Left cardiac atrium (tissue), 4 donors: ENCODE measurements around the gene GCNT4. TPM values are rescaled to one million over a fixed set of nuclear protein-coding genes. Genes with fewer than 3 reads are reported as not detected.
A peak's percentile ranks its signal among the peaks of the same experiment; 100 is the strongest.
"Not testable (repeated sequence)": the region's sequence is repeated elsewhere in the genome, so short reads cannot be mapped to it uniquely, and the experiment has no call there.

ENCODE experiments used
- ATAC-seq, 2 donors: fragments of 200-7000 bp; cut with Tn5 transposase; one replicate each; pipeline ENCODE4 v1.9.1; 2020; ENCODE audit warnings: mild to moderate bottlenecking in 2 of 2, moderate library complexity in 2 of 2
- DNase-seq: peaks from one replicate; pipeline ENCODE4 v3.0.0-alpha.2; 2020
- intact Hi-C, 2 donors: fragments of 100-400 bp; cut with DNase I; formaldehyde crosslinking; loops; one replicate each; pipeline versions ENCODE4 v1.14.1 to v1.15.1; 2022 to 2023
- long read RNA-seq: library from polyadenylated mRNA; unstranded; transcript quantifications from one replicate; pipeline ENCODE4 v2.0.0, GENCODE V29; 2021
- total RNA-seq, 2 donors: library from RNA; stranded (reverse); fragmentation: NEBNext Ultra II Directional; extraction: Animal tissue kit (Norgen Biotek cat#: 25700); gene quantifications; one replicate each; pipeline ENCODE4 v1.2.1, GENCODE V29; 2021
- donor health status: DM: no; HTN: yes; CAD: no.
- donor health status: DM: no; HTN: yes; CAD: no; lungs with severe emphysema.
- donor health status: DM: yes; HTN: yes; CAD: no.
- donor health status: Dilated cardiomyopathy.

The GCNT4 gene, protein sequence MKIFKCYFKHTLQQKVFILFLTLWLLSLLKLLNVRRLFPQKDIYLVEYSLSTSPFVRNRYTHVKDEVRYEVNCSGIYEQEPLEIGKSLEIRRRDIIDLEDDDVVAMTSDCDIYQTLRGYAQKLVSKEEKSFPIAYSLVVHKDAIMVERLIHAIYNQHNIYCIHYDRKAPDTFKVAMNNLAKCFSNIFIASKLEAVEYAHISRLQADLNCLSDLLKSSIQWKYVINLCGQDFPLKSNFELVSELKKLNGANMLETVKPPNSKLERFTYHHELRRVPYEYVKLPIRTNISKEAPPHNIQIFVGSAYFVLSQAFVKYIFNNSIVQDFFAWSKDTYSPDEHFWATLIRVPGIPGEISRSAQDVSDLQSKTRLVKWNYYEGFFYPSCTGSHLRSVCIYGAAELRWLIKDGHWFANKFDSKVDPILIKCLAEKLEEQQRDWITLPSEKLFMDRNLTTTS
- under 1 TPM; 0.35 to 0.55 TPM for total RNA-seq
- long read RNA-seq, result 0 reads

DNA sequence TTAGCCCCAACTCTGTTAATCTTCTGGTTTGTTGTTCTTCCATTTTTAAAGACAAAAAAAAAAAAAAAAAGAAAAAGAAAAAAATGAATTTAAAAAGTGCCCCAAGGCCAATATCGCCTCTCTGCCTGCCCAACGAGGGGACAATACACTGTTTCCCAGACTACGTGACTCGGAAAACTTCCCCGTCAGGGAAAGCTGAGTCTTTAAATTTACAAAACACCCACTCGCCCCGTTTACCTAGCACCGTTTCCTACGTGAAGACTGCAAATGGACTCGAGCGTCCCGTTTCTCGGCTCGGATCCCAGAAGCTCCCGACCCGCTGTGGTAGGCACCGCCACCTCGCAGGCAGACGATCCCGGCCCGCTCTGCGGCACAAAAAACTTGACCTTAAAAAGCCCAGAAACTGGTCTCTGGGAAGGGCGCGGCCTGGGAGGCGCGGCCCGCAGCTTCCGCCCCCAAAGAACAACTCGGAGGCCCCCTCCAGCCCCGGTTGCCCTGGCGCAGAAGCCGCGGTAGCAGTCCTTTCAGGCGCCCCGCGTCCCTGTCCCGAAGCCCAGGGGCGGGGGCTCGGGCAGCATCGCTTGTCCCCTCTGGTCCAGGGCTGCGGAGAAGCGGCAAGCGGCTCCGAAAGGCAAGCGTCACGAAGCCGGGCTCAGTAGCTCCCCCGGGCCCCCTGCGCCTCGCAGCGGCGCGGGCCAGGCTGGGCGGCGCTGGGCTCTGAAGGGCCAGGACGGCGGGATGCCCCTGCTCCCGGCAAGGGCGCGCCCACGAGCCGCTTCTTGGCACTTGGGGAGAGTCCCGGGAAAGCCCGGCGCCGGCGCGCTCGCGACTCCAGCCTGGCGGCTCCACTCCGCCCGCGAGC is at the start of gene GCNT4:
Gene GCNT4 (minus strand): TSS at position 367 of the 862 bp plus-strand sequence. CDS start 22,521 bp downstream, outside the sequence.
- ATAC-seq (peak; percentile 64 to 65), DNase-seq (peak; percentile 59)
- intact Hi-C loops, result no loop called here

DNA sequence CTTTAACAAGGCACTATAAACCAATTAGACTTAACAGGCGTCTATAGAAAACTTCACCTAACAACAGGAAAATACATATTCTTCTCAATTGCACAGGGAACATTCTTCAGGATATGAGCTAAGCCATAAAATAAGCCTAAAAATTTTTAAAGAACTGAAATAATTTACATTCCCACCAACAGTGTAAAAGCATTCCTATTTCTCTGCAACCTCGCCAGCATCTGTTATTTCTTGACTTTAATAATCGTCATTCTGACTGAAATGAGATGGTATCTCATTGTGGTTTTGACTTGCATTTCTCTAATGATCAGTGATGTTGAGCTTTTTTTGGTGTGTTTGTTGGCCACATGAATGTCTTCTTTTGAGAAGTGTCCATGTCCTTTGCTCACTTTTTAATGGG is 43.6 kb upstream of the GCNT4 start:
- DNase-seq, ATAC-seq, intact Hi-C loops: not testable (repeated sequence)

DNA sequence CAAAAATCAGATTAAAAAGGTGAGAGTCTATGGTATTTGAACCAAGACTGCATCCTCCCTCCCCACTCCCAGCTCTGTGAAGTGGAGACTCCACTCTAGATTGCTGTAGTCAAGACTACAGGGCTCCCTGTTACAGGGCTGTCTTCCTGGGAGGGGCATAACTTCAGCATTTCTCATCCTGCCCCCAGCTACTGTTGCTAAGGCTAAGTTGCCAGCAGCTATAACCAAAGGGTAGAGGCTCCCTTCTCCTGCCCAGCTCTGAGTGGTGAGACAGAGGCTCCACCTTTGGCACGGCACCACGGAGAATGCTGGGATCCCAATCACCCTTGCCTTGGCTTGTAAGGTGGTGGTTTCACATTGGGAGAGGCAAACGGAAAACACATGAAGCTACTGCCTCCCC is 39.2 kb upstream of the GCNT4 start:
- no peak for ATAC-seq

DNA sequence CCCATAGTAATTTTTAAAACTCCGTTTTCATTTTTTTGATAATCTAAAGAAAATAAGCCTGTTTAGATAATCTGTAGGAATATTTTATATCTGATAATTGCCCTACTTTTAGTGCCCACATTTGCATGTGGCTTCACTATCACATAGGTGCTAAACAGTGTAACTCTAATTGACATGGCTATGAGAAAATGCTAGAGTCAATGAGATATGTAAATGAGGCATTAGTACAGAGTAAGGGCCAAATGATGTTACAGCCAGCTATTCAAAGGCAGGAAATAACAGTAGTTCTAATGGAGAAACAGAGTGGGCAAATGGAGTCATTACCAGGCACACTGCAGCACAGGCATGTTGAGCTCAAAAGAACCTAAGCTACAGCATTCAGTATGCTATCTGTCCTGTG is 37.3 kb upstream of the GCNT4 start:
- no peak for ATAC-seq
- DNase-seq, result no peak
- intact Hi-C loops, result no loop called here

More for the DNA sequence above, 39.2 kb upstream of the GCNT4 start:
- intact Hi-C loops, result no loop called here
- DNase-seq, result no peak

DNA sequence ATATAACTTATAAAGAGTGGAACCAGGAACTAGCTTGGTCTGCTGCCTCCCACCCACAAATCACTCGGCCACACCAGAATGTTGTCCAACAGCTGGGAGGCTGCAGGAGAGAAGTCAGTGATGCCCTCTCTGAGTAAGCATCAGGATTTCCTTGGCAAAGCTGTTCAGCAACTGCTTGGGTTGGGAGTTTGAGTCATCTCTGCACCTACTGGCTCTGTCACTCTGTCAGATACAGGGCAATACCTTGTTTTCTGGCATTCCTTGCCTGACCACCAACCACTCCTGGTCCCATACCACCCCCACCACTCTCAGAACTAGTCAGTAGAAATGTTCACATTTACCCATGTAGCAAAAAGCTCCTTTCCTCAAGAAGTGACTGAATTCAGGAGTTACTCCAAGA is 36.8 kb upstream of the GCNT4 start:
- no peak for ATAC-seq
- DNase-seq, result no peak
- intact Hi-C loops, result no loop called here

DNA sequence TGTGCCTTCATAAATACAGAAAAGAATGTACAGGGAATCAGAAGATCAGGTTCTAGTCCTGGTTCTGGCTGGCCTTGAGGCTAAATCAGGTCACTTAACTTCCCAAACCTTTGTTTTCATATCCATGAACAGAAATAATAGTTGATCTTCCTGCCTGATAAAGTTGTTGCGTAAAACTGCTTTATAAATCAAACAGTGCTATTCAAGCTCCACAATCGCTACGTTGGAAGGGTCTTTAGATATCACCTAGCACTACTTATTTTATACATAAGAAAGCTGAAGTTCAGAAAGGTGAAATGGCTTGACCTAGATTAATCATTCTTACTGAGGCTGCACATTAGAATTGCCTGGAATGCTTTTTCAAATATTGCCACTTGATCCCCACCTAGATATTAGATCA is 36.3 kb upstream of the GCNT4 start:
- DNase-seq (no peak), ATAC-seq (no peak)
- intact Hi-C loops, result no loop called here

DNA sequence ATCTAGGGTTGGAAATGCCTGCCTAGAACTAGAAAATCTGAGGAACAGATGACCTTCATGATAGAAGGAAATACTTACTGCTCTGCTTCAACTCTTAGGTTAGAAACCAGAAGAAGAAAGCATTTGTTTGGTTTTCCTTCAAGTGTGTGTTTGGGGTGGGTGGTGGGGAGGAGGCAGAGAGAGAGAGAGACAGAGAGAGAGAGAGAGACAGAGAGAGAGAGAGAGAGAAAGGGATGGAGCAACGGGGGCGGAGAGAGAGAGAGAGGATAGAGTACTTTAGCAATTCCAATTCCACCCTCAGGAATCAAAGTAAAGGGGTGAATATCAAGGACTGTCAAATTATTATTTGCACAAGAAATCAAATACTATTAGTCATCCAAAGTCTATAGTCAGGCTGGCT is 29.2 kb upstream of the GCNT4 start:
- DNase-seq (no peak), ATAC-seq (no peak)
- intact Hi-C loops, result no loop called here

DNA sequence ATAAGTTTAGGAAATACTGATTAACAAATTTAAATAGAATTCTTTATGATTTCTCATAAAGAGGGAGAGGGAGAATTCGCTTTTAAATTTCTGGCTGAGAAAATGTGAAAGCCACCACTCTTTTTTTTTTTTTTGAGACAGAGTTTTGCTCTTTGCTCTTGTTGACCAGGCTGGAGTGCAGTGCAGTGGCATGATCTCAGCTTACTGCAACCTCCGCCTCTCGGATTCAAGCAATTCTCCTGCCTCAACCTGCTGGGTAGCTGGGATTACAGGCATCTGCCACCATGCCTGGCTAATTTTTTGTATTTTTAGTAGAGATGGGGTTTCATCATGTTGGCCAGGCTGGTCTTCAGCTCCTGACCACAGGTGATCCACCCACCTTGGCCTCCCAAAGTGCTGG is 27.0 kb upstream of the GCNT4 start:
- intact Hi-C loops, ATAC-seq, DNase-seq: not testable (repeated sequence)

DNA sequence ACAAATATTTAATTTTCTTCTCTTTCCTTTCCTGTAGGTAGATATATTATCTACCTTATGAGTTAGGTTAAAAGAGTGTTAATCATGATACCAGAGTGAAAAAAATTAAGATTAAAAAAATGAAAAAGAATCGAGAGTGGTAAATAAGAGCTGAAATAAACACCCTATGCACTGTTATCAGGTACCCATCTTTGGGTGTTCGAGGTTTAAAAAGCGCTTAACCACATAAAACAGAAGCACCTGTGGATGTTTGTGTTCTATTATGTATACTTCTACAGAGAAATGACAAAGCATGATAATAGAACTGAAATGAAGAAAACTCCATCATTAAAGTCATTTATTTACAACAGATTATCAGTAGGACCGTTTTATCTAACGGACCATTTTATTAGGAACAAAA is 25.7 kb upstream of the GCNT4 start:
- intact Hi-C loops, result no loop called here

DNA sequence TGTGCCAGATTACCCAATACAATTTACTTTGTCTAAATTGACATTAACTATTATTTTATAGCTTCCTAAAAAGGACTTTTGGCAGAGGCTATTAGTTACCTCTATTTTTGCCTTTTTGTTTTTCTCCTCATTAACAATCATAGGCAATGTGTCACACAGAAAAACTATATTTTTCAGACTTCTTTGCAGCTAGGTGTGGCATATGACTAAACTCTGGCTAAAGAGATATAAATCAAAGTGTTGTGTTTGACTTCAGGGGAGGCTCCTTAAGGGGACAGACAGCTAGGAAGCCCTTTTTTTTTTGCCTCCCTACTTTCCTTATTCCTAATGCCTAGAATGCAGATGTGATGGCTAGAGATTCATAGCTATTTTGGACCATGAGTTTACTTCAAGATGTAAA is 19.7 kb upstream of the GCNT4 start:
- intact Hi-C loops, result no loop called here
- DNase-seq (no peak), ATAC-seq (no peak)

More for the DNA sequence above, 25.7 kb upstream of the GCNT4 start:
- ATAC-seq (no peak), DNase-seq (no peak)

DNA sequence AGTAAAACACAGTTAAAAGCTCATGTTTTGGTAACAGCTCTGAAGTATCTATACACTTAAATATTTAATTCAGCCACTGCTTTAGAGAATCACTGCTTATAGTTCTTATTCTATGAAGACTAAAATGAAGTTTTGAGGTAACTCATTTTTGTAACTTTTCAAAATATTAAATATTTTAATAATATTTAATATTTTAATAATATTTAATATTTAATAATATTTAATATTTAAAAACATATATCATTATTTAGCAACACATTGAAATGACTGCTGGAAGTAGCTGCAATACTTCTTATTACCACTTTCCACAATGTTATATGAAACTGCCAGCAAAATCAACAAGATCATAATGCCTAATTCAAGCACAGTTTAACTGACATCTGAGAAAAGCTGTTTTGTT is 18.7 kb upstream of the GCNT4 start:
- ATAC-seq, result no peak
- intact Hi-C loops, result no loop called here
- DNase-seq, result no peak

DNA sequence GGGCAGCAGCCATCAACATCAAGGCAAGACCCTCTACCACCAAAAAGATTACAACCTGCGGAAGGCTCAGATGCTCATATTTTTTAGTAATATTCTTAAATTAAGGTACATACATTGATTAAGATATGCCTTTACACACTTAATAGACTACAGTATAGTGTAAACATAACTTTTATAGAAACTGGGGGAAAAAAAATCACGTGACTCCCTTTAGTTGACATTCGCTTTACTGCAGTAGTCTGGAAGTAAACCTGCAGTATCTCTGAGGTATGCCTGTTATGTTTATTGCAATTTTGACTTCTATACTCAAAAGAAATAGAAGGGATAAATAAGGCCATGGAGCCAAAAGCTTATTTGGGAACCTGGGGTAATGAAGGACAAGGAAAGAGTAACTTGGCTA is 15.1 kb upstream of the GCNT4 start:
- DNase-seq, result no peak
- ATAC-seq, result no peak
- intact Hi-C loops, result no loop called here

DNA sequence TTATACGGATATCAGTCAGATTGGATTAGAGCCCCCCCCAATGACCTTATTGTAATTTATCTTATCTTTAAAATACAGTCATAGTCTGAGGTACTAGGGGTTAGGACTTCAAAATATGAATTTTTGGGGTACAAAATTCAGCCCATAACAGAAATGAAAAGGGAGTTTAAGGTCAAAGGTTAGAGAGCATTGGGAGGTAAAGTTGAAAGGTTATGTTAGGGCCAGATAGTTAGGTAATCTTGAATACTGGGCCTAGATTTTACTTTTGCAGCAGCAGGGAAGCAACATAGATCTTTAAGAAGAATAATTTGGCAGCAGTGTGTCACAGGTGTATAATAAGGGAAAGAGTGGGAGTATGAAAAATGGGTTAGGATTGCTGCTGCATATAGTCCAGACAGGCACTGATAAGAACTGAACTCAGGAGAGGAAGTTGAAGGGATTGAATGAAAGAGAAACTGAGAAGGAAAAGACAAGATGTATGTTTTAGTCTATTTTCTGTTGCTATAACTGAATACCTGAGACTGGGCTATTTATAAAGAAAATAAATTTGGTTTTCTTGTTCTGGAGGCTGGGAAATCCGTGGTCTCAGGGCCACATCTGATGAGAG is 10.7 kb upstream of the GCNT4 start:
- intact Hi-C loops, result no loop called here
- no peak for ATAC-seq

DNA sequence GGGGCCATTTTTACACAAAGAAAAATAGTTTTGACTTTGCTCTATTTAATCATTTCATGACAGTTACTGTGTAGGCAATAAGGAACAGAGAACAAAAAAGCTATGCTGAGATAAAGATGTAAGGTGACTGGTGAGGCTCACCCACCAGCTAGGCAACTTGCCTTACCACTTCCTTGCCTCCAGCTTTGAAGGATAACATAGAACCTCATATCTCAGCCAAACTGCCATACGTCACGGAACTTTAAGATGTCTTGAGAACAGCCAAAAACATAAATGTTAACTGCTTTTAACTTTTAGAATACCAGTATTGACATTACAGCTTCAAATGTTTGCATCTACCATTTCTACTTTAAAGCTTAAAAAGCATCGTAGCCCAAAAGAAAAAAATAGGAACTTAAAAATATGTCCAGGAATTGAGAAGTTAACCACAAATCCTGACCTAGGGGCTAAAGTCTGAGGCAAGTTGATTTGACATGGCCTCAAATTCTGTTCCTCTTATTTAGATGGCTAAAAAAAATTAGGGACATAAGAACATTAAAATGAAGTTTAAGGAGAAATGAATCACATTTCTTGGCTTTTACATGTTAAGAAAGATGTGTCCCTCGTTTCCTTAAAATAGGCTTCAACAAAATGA is 7.7 kb upstream of the GCNT4 start:
- DNase-seq (no peak), ATAC-seq (no peak)
- intact Hi-C loops, result no loop called here

More for the DNA sequence above, 10.7 kb upstream of the GCNT4 start:
- no peak for DNase-seq

DNA sequence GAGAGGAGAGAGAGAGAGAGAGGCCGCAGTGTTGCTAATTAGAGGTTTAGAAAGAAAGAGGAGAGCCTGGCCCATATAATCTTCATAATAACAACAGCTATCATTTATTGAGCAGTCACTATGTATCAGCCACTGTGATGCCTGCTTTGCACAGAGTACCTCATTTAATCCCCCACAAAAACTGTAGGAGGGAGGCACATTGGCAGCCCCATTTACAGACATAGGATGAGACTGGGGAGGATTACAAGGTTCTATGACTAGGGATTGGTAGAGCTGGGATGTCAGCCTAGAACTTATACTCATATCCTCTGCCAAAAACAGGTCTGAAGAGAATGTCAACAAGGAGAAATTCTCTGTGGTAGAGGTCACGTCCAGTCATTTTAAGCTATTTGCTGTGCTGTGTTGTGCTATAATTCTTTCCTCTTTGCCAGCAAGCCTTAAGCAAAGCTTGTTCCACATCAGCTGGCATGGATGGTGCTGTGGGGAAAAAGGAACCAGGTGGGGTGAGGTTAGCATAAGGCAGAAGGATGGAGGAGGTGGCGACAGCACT is 6.7 kb upstream of the GCNT4 start:
- ATAC-seq, result no peak
- intact Hi-C loops, result no loop called here

DNA sequence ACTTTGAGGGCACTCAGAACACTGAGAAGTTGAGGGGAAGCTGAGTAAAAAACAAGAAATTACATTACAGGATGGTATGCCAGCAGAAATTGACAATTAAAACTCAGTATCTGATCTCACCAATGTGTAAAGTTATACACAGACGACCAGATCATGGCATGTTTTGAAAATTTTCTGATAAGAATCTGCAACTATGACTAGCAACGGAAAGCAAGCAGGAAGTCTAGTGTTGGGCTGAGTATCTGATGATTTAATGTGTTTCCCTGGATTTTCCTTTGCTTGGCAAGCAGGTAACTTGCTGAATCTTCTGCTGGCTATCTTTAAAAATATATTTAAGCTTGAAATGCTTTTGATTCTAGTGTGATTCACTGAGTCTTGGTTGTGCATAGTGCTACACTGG is 5.2 kb upstream of the GCNT4 start:
- intact Hi-C loops, result no loop called here
- DNase-seq (no peak), ATAC-seq (no peak)

More for the DNA sequence above, 6.7 kb upstream of the GCNT4 start:
- no peak for DNase-seq

DNA sequence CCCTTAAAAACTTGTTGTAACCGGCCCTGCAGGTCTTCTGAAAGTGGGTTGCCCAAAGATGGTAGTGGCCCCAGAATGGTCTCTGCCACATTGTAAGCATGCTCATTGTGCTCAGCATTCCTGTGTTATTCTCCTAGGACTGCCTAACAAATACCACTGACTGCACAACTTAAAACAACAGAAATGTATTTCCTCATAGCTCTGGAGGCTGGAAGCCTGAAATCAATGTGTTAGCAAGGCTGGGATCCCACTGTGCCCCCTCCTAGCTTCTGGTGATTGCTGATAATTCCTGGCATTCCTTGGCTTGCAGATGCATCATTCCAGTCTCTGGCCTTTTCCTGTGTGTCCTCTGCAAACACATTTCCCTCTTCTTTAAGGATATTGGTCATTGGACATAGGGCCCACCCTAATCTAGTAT is 3.4 kb upstream of the GCNT4 start:
- intact Hi-C loops, result no loop called here
- ATAC-seq (no peak), DNase-seq (no peak)

DNA sequence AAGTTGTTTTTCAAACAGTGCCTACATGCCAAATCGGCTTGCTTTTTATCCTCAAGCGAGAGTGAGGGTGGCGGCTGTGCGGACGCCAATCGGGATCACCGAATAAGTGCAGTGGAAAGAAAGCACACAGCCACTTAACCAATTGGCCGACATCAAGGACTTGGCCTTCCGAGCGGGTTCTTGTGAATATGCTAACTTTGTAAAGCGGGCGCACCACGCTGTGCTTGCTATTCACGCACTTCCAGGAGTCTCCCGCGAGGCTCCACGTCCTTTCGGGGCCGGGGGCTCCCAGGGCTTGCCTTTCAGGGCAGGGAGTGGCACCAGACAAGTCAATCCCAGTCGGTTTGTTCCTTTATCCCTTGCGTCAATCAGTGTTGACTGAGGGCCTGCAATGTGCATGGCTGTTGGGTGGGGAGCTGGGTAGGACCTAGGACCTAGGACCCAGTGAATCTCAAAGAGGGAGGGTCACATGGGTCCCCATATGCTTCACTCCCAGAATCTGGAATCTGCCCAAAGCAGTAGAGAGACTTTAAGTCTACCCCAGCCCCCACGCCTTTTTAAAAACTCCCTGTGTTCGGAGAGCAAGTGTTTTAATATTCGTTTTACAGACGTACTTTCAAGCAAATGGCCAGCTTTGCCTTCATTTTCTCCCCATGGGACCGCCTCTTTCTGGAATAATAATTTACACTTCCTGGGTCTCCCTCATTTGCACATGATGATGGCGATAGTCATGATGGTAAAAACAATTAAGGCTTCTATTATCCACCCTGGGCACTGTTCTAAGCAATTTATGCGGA is 2.0 kb upstream of the GCNT4 start:
- ATAC-seq, result peak in 1 of 2 donors; percentile 10
- intact Hi-C loops, result no loop called here

More for the DNA sequence above, 2.0 kb upstream of the GCNT4 start:
- peak; percentile 52 for DNase-seq
